Neural progenitor cell (in vitro differentiated cells): Measurements from ENCODE around the gene PPM1L. TPM values are rescaled to one million over a fixed set of nuclear protein-coding genes. Genes with fewer than 3 reads are reported as not detected.

ENCODE experiments used
- DNase-seq: peaks from one replicate; pipeline ENCODE4 v3.0.0-alpha.2; 2016; ENCODE audit warnings: low spot score
- H2AFZ ChIP-seq: fragments of 200-600 bp; sonication (generic); replicated peaks from 2 replicates; pipeline ENCODE4 v1.6.1; 2016; ENCODE audit warnings: antibody characterized with exemption
- H3F3A ChIP-seq: fragments of 200-600 bp; sonication (generic); 2 replicates; pipeline ENCODE4 v1.6.1; 2016; ENCODE audit warnings: antibody characterized with exemption, low read depth
- H3K27ac ChIP-seq: fragments of 200-600 bp; sonication (generic); 2 replicates; pipeline ENCODE4 v1.5.1; 2016; ENCODE audit warnings: mild to moderate bottlenecking
- H3K27me3 ChIP-seq: fragments of 200-600 bp; sonication (generic); 2 replicates; pipeline ENCODE4 v1.6.1; 2016; ENCODE audit warnings: mild to moderate bottlenecking, moderate library complexity
- H3K36me3 ChIP-seq: fragments of 200-600 bp; sonication (generic); 2 replicates; pipeline ENCODE4 v1.5.1; 2016
- H3K4me1 ChIP-seq: fragments of 200-600 bp; sonication (generic); 2 replicates; pipeline ENCODE4 v1.6.1; 2016; ENCODE audit warnings: mixed run types
- H3K4me2 ChIP-seq: fragments of 200-600 bp; sonication (generic); 2 replicates; pipeline ENCODE4 v1.6.1; 2016
- H3K4me3 ChIP-seq: fragments of 200-600 bp; sonication (generic); 2 replicates; pipeline ENCODE4 v1.5.1; 2016
- H3K79me2 ChIP-seq: fragments of 200-600 bp; sonication (generic); 2 replicates; pipeline ENCODE4 v1.6.1; 2016; ENCODE audit warnings: low read depth
- H3K9ac ChIP-seq: fragments of 200-600 bp; sonication (generic); 2 replicates; pipeline ENCODE4 v1.6.1; 2016
- H3K9me3 ChIP-seq: fragments of 200-600 bp; sonication (generic); 2 replicates; pipeline ENCODE4 v1.5.1; 2016; ENCODE audit warnings: low read depth
- H4K20me1 ChIP-seq: fragments of 200-600 bp; sonication (generic); 2 replicates; pipeline ENCODE4 v1.6.1; 2016; ENCODE audit warnings: low read depth
- H3K27ac Mint-ChIP-seq: 3 replicates; pipeline ENCODE4 v1.8.0; 2021; ENCODE audit warnings: mixed read lengths
- H3K27me3 Mint-ChIP-seq: 2 replicates; pipeline ENCODE4 v1.8.0; 2022; ENCODE audit warnings: low read depth, mild to moderate bottlenecking, inconsistent platforms, moderate library complexity, mixed read lengths; ENCODE audit not compliant: insufficient read depth
- H3K36me3 Mint-ChIP-seq: 3 replicates; pipeline ENCODE4 v1.8.0; 2021; ENCODE audit warnings: mixed read lengths
- H3K4me1 Mint-ChIP-seq: 3 replicates; pipeline ENCODE4 v1.8.0; 2021; ENCODE audit warnings: mixed read lengths
- H3K4me3 Mint-ChIP-seq: 3 replicates; pipeline ENCODE4 v1.8.0; 2021; ENCODE audit warnings: mild to moderate bottlenecking, moderate library complexity, mixed read lengths
- H3K9me3 Mint-ChIP-seq: 3 replicates; pipeline ENCODE4 v1.8.0; 2020; ENCODE audit warnings: mixed read lengths
- CTCF ChIP-seq: fragments of 200-600 bp; sonication (generic); IDR thresholded peaks from 2 replicates; pipeline ENCODE4 v1.5.1; 2017; ENCODE audit warnings: antibody characterized with exemption, mild to moderate bottlenecking
- EZH2 ChIP-seq: fragments of 200-600 bp; sonication (generic); IDR thresholded peaks from 2 replicates; pipeline ENCODE4 v1.6.1; 2017; ENCODE audit warnings: antibody characterized with exemption, mild to moderate bottlenecking, moderate library complexity
- EZH2phosphoT487 ChIP-seq: fragments of 200-600 bp; sonication (generic); IDR thresholded peaks from 2 replicates; pipeline ENCODE4 v1.6.1; 2017; ENCODE audit warnings: antibody characterized with exemption
- total RNA-seq: library from RNA; depleted of rRNA; stranded (reverse); fragments of >200 nt; gene quantifications from 2 replicates; pipeline ENCODE4 v1.2.3, GENCODE V29; 2015; ENCODE audit warnings: low replicate concordance

The PPM1L gene
- total RNA-seq, 1 donor from 2014 or later, result 16.5 TPM

GRCh38 chr3:161064413-161064812 lies 308.4 kb downstream of the PPM1L start:
- Histone ChIP-seq H3K79me2 (no peaks in the 10 kb centered on the region), H3K27ac (no peak overlapping the region), H2AFZ (no peak overlapping the region), H3K27me3 (no peaks in the 10 kb centered on the region), H3K36me3 (no peaks in the 10 kb centered on the region), H3K9ac (no peak overlapping the region), H3K4me3 (no peak overlapping the region), H3K4me2 (no peak overlapping the region), H3K9me3 (no peaks in the 10 kb centered on the region), H4K20me1 (no peaks in the 10 kb centered on the region), H3F3A (no peaks in the 10 kb centered on the region), H3K4me1 (peaks cover under 1% of the 10 kb centered on the region)
- TF ChIP-seq CTCF (no peak), EZH2phosphoT487 (no peak), EZH2 (no peak)
- Mint-ChIP-seq H3K36me3 (peaks cover 3% of the 10 kb centered on the region), H3K27ac (no peak overlapping the region), H3K4me3 (no peak overlapping the region), H3K4me1 (no peaks in the 10 kb centered on the region), H3K27me3 (no peaks in the 10 kb centered on the region), H3K9me3 (no peaks in the 10 kb centered on the region)
- DNase-seq, result no peak

GRCh38 chr3:161066930-161067329 lies 310.9 kb downstream of the PPM1L start:
- no peaks in the 10 kb centered on the region for H3K27me3 ChIP-seq
- no peak overlapping the region for H3K4me2 ChIP-seq
- H3K4me3 ChIP-seq, result no peak overlapping the region
- H3K36me3 Mint-ChIP-seq, result peaks cover 5% of the 10 kb centered on the region
- no peaks in the 10 kb centered on the region for H4K20me1 ChIP-seq
- no peaks in the 10 kb centered on the region for H3K4me1 Mint-ChIP-seq
- no peaks in the 10 kb centered on the region for H3K27me3 Mint-ChIP-seq
- no peak for DNase-seq
- H3K4me1 ChIP-seq, result peaks cover 11% of the 10 kb centered on the region
- TF ChIP-seq EZH2, result no peak
- no peaks in the 10 kb centered on the region for H3K36me3 ChIP-seq
- H3K9me3 Mint-ChIP-seq, result no peaks in the 10 kb centered on the region
- no peaks in the 10 kb centered on the region for H3K79me2 ChIP-seq
- H3K9ac ChIP-seq, result no peak overlapping the region
- H3K4me3 Mint-ChIP-seq, result no peak overlapping the region
- H2AFZ ChIP-seq, result no peak overlapping the region
- no peak overlapping the region for H3K27ac ChIP-seq
- H3K9me3 ChIP-seq, result no peaks in the 10 kb centered on the region
- no peak overlapping the region for H3K27ac Mint-ChIP-seq
- no peaks in the 10 kb centered on the region for H3F3A ChIP-seq

GRCh38 chr3:161067335-161067734 lies 311.3 kb downstream of the PPM1L start:
- Histone ChIP-seq H3F3A (no peaks in the 10 kb centered on the region), H3K36me3 (no peaks in the 10 kb centered on the region), H3K4me1 (peaks cover 11% of the 10 kb centered on the region), H3K4me3 (no peak overlapping the region), H2AFZ (no peak overlapping the region), H3K27me3 (no peaks in the 10 kb centered on the region), H3K9me3 (no peaks in the 10 kb centered on the region), H3K4me2 (no peak overlapping the region), H3K9ac (no peak overlapping the region), H3K79me2 (no peaks in the 10 kb centered on the region), H4K20me1 (no peaks in the 10 kb centered on the region), H3K27ac (no peak overlapping the region)
- no peak for DNase-seq
- Mint-ChIP-seq H3K9me3 (no peaks in the 10 kb centered on the region), H3K4me1 (no peaks in the 10 kb centered on the region), H3K4me3 (no peak overlapping the region), H3K27ac (no peak overlapping the region), H3K36me3 (peaks cover 5% of the 10 kb centered on the region), H3K27me3 (no peaks in the 10 kb centered on the region)
- TF ChIP-seq EZH2 (no peak), CTCF (no peak), EZH2phosphoT487 (no peak)

GRCh38 chr3:161069511-161070251 lies 313.6 kb downstream of the PPM1L start:
- Mint-ChIP-seq H3K4me3 (no peak overlapping the region), H3K9me3 (no peaks in the 10 kb centered on the region), H3K4me1 (no peaks in the 10 kb centered on the region), H3K27ac (no peak overlapping the region), H3K36me3 (peaks cover 5% of the 10 kb centered on the region), H3K27me3 (no peaks in the 10 kb centered on the region)
- H4K20me1 ChIP-seq, result no peaks in the 10 kb centered on the region
- H2AFZ ChIP-seq, result no peak overlapping the region
- H3K27me3 ChIP-seq, result no peaks in the 10 kb centered on the region
- H3K4me2 ChIP-seq, result no peak overlapping the region
- H3K79me2 ChIP-seq, result no peaks in the 10 kb centered on the region
- no peak overlapping the region for H3K4me3 ChIP-seq
- H3K4me1 ChIP-seq, result peaks cover 11% of the 10 kb centered on the region
- H3K27ac ChIP-seq, result no peak overlapping the region
- H3K36me3 ChIP-seq, result no peaks in the 10 kb centered on the region
- no peak overlapping the region for H3K9ac ChIP-seq
- H3K9me3 ChIP-seq, result no peaks in the 10 kb centered on the region
- TF ChIP-seq EZH2phosphoT487 (no peak), EZH2 (no peak), CTCF (no peak)
- DNase-seq, result no peak
- no peaks in the 10 kb centered on the region for H3F3A ChIP-seq
